ENCODE measurements around the gene INPP5E. TPM values are rescaled to one million over a fixed set of nuclear protein-coding genes. Genes with fewer than 3 reads are reported as not detected.

INPP5E gene
- total RNA-seq, 1 donor from 2014 or later, result 13.2 TPM

- peak; percentile 100 for DNase-seq (ENCODE audit: low spot score)
- no peaks in the 10 kb centered on the region for H3K27me3 Mint-ChIP-seq (ENCODE audit: low read depth)
- H3K27ac Mint-ChIP-seq (ENCODE audit: unreplicated experiment), result peak within 1 kb of the TSS; percentile 100
- peak within 1 kb of the TSS; percentile 95 for H3K4me3 Mint-ChIP-seq (ENCODE audit: unreplicated experiment)
- no peaks in the 10 kb centered on the region for H3K36me3 Mint-ChIP-seq (ENCODE audit: low read depth)
- H3K4me1 Mint-ChIP-seq (ENCODE audit: low read depth), result peaks cover 28% of the 10 kb centered on the region
- no peaks in the 10 kb centered on the region for H3K9me3 Mint-ChIP-seq (ENCODE audit: low read depth)
- TF ChIP-seq CTCF (IDR thresholded peaks at IDR 0.05), result no peak
These were observed 43.3 kb upstream of the INPP5E start, which contains the start of gene SEC16A for GRCh38 chr9:136482793-136483588. TSS of gene SEC16A (minus strand) at chr9:136483040. CDS start at chr9:136477615, 5,425 bp downstream.

GRCh38 chr9:136482046-136482792, 42.6 kb upstream of the INPP5E start:
- peak overlapping the region; percentile 93 for H3K27ac Mint-ChIP-seq (ENCODE audit: unreplicated experiment)
- H3K4me1 Mint-ChIP-seq (ENCODE audit: low read depth), result peaks cover 28% of the 10 kb centered on the region
- no peaks in the 10 kb centered on the region for H3K27me3 Mint-ChIP-seq (ENCODE audit: low read depth)
- peak overlapping the region; percentile 95 for H3K4me3 Mint-ChIP-seq (ENCODE audit: unreplicated experiment)
- DNase-seq (ENCODE audit: low spot score), result peak; percentile 87
- no peaks in the 10 kb centered on the region for H3K36me3 Mint-ChIP-seq (ENCODE audit: low read depth)
- H3K9me3 Mint-ChIP-seq (ENCODE audit: low read depth), result no peaks in the 10 kb centered on the region
- no peak for TF ChIP-seq CTCF (IDR thresholded peaks at IDR 0.05)

- H3K4me3 Mint-ChIP-seq (ENCODE audit: unreplicated experiment), result peak overlapping the region; percentile 95
- DNase-seq (ENCODE audit: low spot score), result no peak
- peaks cover 28% of the 10 kb centered on the region for H3K4me1 Mint-ChIP-seq (ENCODE audit: low read depth)
- no peaks in the 10 kb centered on the region for H3K36me3 Mint-ChIP-seq (ENCODE audit: low read depth)
- TF ChIP-seq CTCF (IDR thresholded peaks at IDR 0.05), result no peak
- H3K9me3 Mint-ChIP-seq (ENCODE audit: low read depth), result no peaks in the 10 kb centered on the region
- peak overlapping the region; percentile 93 for H3K27ac Mint-ChIP-seq (ENCODE audit: unreplicated experiment)
- H3K27me3 Mint-ChIP-seq (ENCODE audit: low read depth), result no peaks in the 10 kb centered on the region
These were observed 41.9 kb upstream of the INPP5E start for GRCh38 chr9:136481558-136481957.

GRCh38 chr9:136476369-136477150, 36.9 kb upstream of the INPP5E start:
- Mint-ChIP-seq H3K4me1 (ENCODE audit: low read depth) (peaks cover 20% of the 10 kb centered on the region), H3K27me3 (ENCODE audit: low read depth) (no peaks in the 10 kb centered on the region), H3K36me3 (ENCODE audit: low read depth) (peaks cover 16% of the 10 kb centered on the region), H3K27ac (ENCODE audit: unreplicated experiment) (no peak overlapping the region), H3K4me3 (ENCODE audit: unreplicated experiment) (no peak overlapping the region), H3K9me3 (ENCODE audit: low read depth) (no peaks in the 10 kb centered on the region)
- no peak for TF ChIP-seq CTCF (IDR thresholded peaks at IDR 0.05)
- no peak for DNase-seq (ENCODE audit: low spot score)
